ENCODE results near the gene TAS2R3. TPM values are rescaled to one million over a fixed set of nuclear protein-coding genes. Genes with fewer than 3 reads are reported as not detected.

Gene TAS2R3, protein sequence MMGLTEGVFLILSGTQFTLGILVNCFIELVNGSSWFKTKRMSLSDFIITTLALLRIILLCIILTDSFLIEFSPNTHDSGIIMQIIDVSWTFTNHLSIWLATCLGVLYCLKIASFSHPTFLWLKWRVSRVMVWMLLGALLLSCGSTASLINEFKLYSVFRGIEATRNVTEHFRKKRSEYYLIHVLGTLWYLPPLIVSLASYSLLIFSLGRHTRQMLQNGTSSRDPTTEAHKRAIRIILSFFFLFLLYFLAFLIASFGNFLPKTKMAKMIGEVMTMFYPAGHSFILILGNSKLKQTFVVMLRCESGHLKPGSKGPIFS
- total RNA-seq, result 1 to 10 TPM; 1.5 to 9.3 (median 4.8) TPM
- polyA plus RNA-seq, result not detected
- long read RNA-seq, donor 1, result 0 reads
- long read RNA-seq, donor 2, result 0 reads

DNA sequence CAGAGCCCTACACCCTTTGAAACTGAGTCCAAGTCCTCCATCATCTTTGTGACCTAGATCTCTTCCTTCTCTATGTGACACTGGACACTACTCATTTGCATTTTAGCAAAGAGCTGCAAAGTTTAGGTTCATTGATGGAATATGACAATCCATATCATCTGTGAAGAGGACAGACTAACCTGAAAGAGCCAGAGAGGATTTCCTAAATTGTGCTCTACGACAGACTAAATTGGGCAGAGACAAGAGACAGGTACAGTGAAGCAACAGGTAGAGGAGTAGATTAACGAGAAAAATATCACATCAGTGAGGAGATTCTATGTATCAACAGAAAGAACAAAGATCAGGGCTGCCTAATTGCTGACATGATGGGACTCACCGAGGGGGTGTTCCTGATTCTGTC lies at the start of gene TAS2R3:
Gene TAS2R3 (plus strand): TSS at position 301 of the 400 bp plus-strand sequence. CDS start 62 bp downstream, at position 363.
- H3K9me3 ChIP-seq, result no peaks in the 10 kb centered on the region
- no peak within 1 kb of the TSS for H3K27ac ChIP-seq
- intact Hi-C loops (cut with DNase I; ENCODE audit: low total_unique reads), result no loop called here
- 85 to 98% (median 96%) methylated on average over 3 of the region's 3 CpGs for WGBS, 5 donors
- peaks cover 0 to 79% (median 43%) of the 10 kb centered on the region in 6 donors for H3K36me3 ChIP-seq
- no peaks in the 10 kb centered on the region for H3K27me3 ChIP-seq (replicated peaks in 1 of 7)
- H3K4me3 ChIP-seq, result no peak within 1 kb of the TSS
- no peaks in the 10 kb centered on the region for H3K4me1 ChIP-seq
- DNase-seq, result no peak
- TF ChIP-seq POLR2A (IDR thresholded peaks at IDR 0.05), result no peak
- TF ChIP-seq POLR2AphosphoS5 (IDR thresholded peaks at IDR 0.05), result no peak
- TF ChIP-seq, protein P1, sequence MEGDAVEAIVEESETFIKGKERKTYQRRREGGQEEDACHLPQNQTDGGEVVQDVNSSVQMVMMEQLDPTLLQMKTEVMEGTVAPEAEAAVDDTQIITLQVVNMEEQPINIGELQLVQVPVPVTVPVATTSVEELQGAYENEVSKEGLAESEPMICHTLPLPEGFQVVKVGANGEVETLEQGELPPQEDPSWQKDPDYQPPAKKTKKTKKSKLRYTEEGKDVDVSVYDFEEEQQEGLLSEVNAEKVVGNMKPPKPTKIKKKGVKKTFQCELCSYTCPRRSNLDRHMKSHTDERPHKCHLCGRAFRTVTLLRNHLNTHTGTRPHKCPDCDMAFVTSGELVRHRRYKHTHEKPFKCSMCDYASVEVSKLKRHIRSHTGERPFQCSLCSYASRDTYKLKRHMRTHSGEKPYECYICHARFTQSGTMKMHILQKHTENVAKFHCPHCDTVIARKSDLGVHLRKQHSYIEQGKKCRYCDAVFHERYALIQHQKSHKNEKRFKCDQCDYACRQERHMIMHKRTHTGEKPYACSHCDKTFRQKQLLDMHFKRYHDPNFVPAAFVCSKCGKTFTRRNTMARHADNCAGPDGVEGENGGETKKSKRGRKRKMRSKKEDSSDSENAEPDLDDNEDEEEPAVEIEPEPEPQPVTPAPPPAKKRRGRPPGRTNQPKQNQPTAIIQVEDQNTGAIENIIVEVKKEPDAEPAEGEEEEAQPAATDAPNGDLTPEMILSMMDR (IDR thresholded peaks at IDR 0.05 in 8 of 11, conservative IDR thresholded peaks at IDR 0.05 in 3 of 11), result no peak

DNA sequence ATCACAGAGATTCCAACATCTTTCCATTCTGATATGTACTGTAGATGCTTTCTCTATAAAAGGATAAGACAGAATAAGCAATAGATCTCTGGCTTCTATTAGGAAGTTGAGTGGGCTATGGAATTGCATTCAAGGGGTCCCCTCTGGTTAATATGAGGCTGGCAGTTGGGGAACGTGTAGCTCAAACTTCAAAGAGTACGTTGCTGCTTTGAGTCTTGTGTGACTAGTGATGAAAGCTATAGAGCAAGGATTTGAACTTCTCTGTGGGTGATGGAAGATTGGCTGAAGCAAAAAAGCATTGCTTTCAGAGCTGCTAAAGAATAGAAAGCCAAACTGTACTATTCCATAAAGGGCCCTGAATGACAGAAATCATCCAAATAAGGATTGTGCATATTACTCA lies 49.3 kb upstream of the TAS2R3 start:
- Histone ChIP-seq H3K27me3 (replicated peaks in 1 of 7) (no peaks in the 10 kb centered on the region), H3K4me1 (no peaks in the 10 kb centered on the region), H3K27ac (no peak overlapping the region), H3K9me3 (no peaks in the 10 kb centered on the region), H3K36me3 (peaks cover 0 to 5% (median 0%) of the 10 kb centered on the region in 6 donors), H3K4me3 (no peak overlapping the region)
- intact Hi-C loops (cut with DNase I; ENCODE audit: low total_unique reads), result no loop called here
- 75 to 87% (median 82%) methylated on average over 2 of the region's 2 CpGs for WGBS, 5 donors
- TF ChIP-seq, protein P1 (IDR thresholded peaks at IDR 0.05 in 8 of 11, conservative IDR thresholded peaks at IDR 0.05 in 3 of 11), result no peak
- TF ChIP-seq POLR2A (IDR thresholded peaks at IDR 0.05), result no peak
- TF ChIP-seq POLR2AphosphoS5 (IDR thresholded peaks at IDR 0.05), result no peak
- no peak for DNase-seq

DNA sequence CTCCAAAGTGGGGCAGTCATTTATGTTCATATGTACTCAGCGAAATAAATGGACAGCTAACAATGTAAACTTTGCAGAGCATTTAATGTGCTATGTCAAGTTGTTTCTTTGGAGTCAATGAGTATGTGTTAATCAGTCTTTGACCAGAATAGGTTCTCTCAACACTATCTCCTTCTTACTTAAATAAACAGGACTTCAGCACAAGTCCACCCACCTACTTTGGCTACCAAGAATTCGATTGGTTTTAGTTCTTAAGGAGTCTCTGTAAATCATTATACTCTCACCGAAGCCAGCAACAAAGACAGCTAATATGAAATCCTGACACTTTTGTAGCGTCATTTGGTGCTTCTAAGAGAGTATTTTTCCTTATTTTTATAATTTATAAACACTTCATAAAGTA lies 48.9 kb upstream of the TAS2R3 start:
- H3K27me3 ChIP-seq (replicated peaks in 1 of 7), result no peaks in the 10 kb centered on the region
- 56 to 88% (median 73%) methylated on average over 4 of the region's 4 CpGs for WGBS, 5 donors
- TF ChIP-seq, protein P1 (IDR thresholded peaks at IDR 0.05 in 8 of 11, conservative IDR thresholded peaks at IDR 0.05 in 3 of 11), result no peak
- TF ChIP-seq POLR2A (IDR thresholded peaks at IDR 0.05) (no peak), POLR2AphosphoS5 (IDR thresholded peaks at IDR 0.05) (no peak)
- intact Hi-C loops (cut with DNase I; ENCODE audit: low total_unique reads), result no loop called here
- H3K9me3 ChIP-seq, result no peaks in the 10 kb centered on the region
- DNase-seq, result no peak
- H3K36me3 ChIP-seq, result peaks cover 0 to 5% (median 0%) of the 10 kb centered on the region in 6 donors
- no peak overlapping the region for H3K27ac ChIP-seq
- H3K4me1 ChIP-seq, result no peaks in the 10 kb centered on the region
- H3K4me3 ChIP-seq, result no peak overlapping the region

Data from spleen (tissue), 13 donors.